ENCODE measurements around the gene IFITM5. TPM values are rescaled to one million over a fixed set of nuclear protein-coding genes. Genes with fewer than 3 reads are reported as not detected.

The IFITM5 gene
- total and polyA plus RNA-seq, 2 of the 8 experiments (the other 6 are each of a cell fraction or from before 2014, with no cell fraction given), result not detected

DNA sequence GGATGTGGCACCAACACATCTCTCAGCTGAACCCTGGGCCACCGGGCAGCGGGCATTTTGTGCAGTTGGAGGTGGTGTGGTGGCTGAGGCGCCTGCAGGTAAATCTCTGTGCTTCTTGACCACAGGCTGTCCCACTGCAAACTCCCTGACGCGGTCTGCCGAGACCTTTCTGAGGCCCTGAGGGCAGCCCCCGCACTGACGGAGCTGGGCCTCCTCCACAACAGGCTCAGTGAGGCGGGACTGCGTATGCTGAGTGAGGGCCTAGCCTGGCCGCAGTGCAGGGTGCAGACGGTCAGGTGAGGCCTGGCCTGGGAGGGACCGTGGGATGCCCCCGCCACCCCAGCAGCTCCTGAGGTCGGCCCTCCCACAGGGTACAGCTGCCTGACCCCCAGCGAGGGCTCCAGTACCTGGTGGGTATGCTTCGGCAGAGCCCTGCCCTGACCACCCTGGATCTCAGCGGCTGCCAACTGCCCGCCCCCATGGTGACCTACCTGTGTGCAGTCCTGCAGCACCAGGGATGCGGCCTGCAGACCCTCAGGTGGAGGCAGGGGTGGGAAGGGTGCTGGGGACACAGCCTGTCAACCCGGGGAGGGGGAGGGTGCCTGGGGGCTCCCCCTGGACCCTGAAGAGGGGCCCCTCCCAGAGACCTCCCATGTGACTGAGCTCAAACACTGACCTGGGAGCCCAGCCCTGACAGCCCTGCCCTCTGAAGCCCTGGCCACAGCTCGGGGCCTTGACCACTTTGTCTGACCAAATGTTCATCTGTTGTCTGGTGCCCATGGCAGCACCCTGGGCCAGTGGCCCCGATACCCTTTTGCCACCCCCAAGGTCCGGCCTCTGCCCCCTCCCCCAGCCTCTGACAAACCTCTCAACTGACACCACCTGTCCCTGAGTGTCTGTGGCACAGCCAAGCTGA lies 15.0 kb downstream of the IFITM5 start:
- FAIRE-seq (no peak), DNase-seq (ENCODE audit: low read depth in 1 of 2, low spot score in 2 of 2) (peak in 1 of 2 experiments; percentile 45)
- no peak overlapping the region for H3K4me2 ChIP-seq (ENCODE audit: insufficient read depth in 1 of 2, low read depth in 2 of 2, low read length in 2 of 2)
- no peak overlapping the region for H3K23ac ChIP-seq (ENCODE audit: insufficient read length)
- H2BK12ac ChIP-seq (ENCODE audit: low read depth, low read length), result peak overlapping the region; percentile 39; the same call in 1 of the 2 replicates
- H4K5ac ChIP-seq (ENCODE audit: insufficient read length, low read depth, low read length), result peak overlapping the region; percentile 38
- H3K79me1 ChIP-seq (ENCODE audit: low read depth, low read length), result no peaks in the 10 kb centered on the region
- H3K9me3 ChIP-seq (ENCODE audit: insufficient read depth in 2 of 2, low read depth in 1 of 2, low read length in 1 of 2), result peaks cover 0 to 3% of the 10 kb centered on the region in 2 experiments; a peak in 1 of 4 replicates
- H2BK120ac ChIP-seq (replicated peaks; ENCODE audit: low read depth, low read length), result peak overlapping the region; percentile 92
- CTCF ChIA-PET (ENCODE audit: partially characterized antibody), result interaction anchor here (0.9 to 8.6 kb wide), 6 partner anchors 10 to 80 kb away, joined by 3 to 88 read pairs (median 5); no protein-coding TSS in a partner anchor
- H4K8ac ChIP-seq (ENCODE audit: extremely low read depth, insufficient read depth, low read length), result peak overlapping the region; percentile 82; the same call in 1 of the 2 replicates
- H4K20me1 ChIP-seq (replicated peaks in 1 of 2; ENCODE audit: control insufficient read depth in 1 of 2, insufficient read depth in 2 of 2, low read length in 2 of 2), result no peaks in the 10 kb centered on the region
- 85% methylated on average over 22 of the region's 24 CpGs; no CpG with 5 or more reads in 1 of the 2 experiments for WGBS, 2 experiments (ENCODE audit: extremely low coverage in 1 of 2, insufficient coverage in 1 of 2, insufficient read length in 1 of 2, insufficient replicate concordance in 2 of 2, low coverage in 1 of 2, low lambda C conversion rate in 2 of 2, missing lambda C conversion rate in 1 of 2)
- no peak overlapping the region for H2BK20ac ChIP-seq (ENCODE audit: low read length)
- H3K4me3 ChIP-seq (ENCODE audit: extremely low read depth in 1 of 4, insufficient read depth in 2 of 4, low read depth in 3 of 4, low read length in 4 of 4), result no peak overlapping the region
- H3K27ac ChIP-seq (ENCODE audit: low read depth, low read length), result no peak overlapping the region; the same call in 1 of the 2 replicates
- no peak overlapping the region for H3K14ac ChIP-seq (ENCODE audit: insufficient read length)
- H3K9ac ChIP-seq (replicated peaks in 1 of 4; ENCODE audit: extremely low read depth in 1 of 4, low read depth in 3 of 4, low read length in 3 of 4), result no peak overlapping the region
- peak overlapping the region; percentile 32 for H3K4ac ChIP-seq (replicated peaks; ENCODE audit: insufficient read length, low read depth, low read length)
- 0 out of 2 replicates have a peak overlapping the region, but pooled peaks have one; percentile 72 for H2BK15ac ChIP-seq (ENCODE audit: low read length)
- H3K27me3 ChIP-seq (replicated peaks in 1 of 4; ENCODE audit: control insufficient read depth in 3 of 4, extremely low read depth in 1 of 4, insufficient read depth in 3 of 4, low read length in 3 of 4), result peaks cover 5 to 16% (median 13%) of the 10 kb centered on the region in 4 experiments; a peak in 6 of 7 replicates
- peak overlapping the region; percentile 88; the same call in 1 of the 2 replicates for H2BK5ac ChIP-seq (ENCODE audit: low read depth, low read length)
- H3K23me2 ChIP-seq (ENCODE audit: low read depth, low read length), result peaks cover 5% of the 10 kb centered on the region; the same call in 1 of the 2 replicates
- peak overlapping the region; percentile 74 for H4K91ac ChIP-seq (replicated peaks; ENCODE audit: insufficient read length, low read length)
- no peaks in the 10 kb centered on the region for H3K36me3 ChIP-seq (ENCODE audit: control insufficient read depth in 2 of 4, insufficient read depth in 4 of 4, low read length in 3 of 4)
- no peak for TF ChIP-seq JUN (IDR thresholded peaks at IDR 0.05; ENCODE audit: low read depth, low read length)
- no peak for TF ChIP-seq RXRA (IDR thresholded peaks at IDR 0.05; ENCODE audit: insufficient read depth, low read depth, low read length)
- no peak for TF ChIP-seq TCF12 (IDR thresholded peaks at IDR 0.05; ENCODE audit: low read depth, low read length)
- no peak for TF ChIP-seq YY1 (IDR thresholded peaks at IDR 0.05; ENCODE audit: low read depth, low read length)
- no peak for TF ChIP-seq ASH2L (IDR thresholded peaks at IDR 0.05; ENCODE audit: low read length)
- TF ChIP-seq TAF1 (IDR thresholded peaks at IDR 0.05; ENCODE audit: low read depth, low read length), result no peak
- TF ChIP-seq SIRT6 (IDR thresholded peaks at IDR 0.05; ENCODE audit: low read length), result no peak
- 0 out of 2 replicates have a peak overlapping the region, but pooled peaks have one; percentile 40 for H2AK5ac ChIP-seq (ENCODE audit: low read depth, low read length)
- H3K56ac ChIP-seq (replicated peaks; ENCODE audit: insufficient read length, low read depth, low read length), result no peak overlapping the region
- POLR2A ChIA-PET (ENCODE audit: partially characterized antibody), result interaction anchor here (1.1 to 7.7 kb wide), 7 partner anchors 8 to 87 kb away, joined by 3 to 51 read pairs (median 5); partner anchors contain the start of gene IFITM5
- no peaks in the 10 kb centered on the region for H3K79me2 ChIP-seq (ENCODE audit: control insufficient read depth in 1 of 2, insufficient read depth in 2 of 2, low read length in 2 of 2)
- no peak overlapping the region for H3K18ac ChIP-seq (ENCODE audit: extremely low read depth, low read length)
- H2AFZ ChIP-seq (ENCODE audit: low read length), result no peak overlapping the region
- peaks cover 0 to 14% (median 9%) of the 10 kb centered on the region in 4 experiments; a peak in 6 of 7 replicates for H3K4me1 ChIP-seq (replicated peaks in 1 of 4; ENCODE audit: control insufficient read depth in 3 of 4, insufficient read depth in 4 of 4, low read length in 3 of 4)
